NCI-H1930 (cell line): ENCODE measurements around the gene NT5C1A.

Source experiments
- DNase-seq, 2 experiments: peaks; one replicate each; lab custom pipeline; 2025; lab: John Stamatoyannopoulos, UW

Gene NT5C1A

GRCh38 chr1:39671793-39672550, at the start of gene NT5C1A:
Gene NT5C1A, minus strand, starts transcription at chr1:39672107. Its CDS starts 69 bp downstream, at chr1:39672038.
- DNase-seq: no peak

GRCh38 chr1:39721664-39722063, 49.8 kb upstream of the NT5C1A start:
- no peak for DNase-seq

GRCh38 chr1:39720094-39720999, 48.4 kb upstream of the NT5C1A start:
- peak; percentile 40 to 54 for DNase-seq

- DNase-seq: no peak
These were observed 45.9 kb upstream of the NT5C1A start for GRCh38 chr1:39717809-39718208.

GRCh38 chr1:39713557-39713956, 41.6 kb upstream of the NT5C1A start:
- DNase-seq: no peak

DNA sequence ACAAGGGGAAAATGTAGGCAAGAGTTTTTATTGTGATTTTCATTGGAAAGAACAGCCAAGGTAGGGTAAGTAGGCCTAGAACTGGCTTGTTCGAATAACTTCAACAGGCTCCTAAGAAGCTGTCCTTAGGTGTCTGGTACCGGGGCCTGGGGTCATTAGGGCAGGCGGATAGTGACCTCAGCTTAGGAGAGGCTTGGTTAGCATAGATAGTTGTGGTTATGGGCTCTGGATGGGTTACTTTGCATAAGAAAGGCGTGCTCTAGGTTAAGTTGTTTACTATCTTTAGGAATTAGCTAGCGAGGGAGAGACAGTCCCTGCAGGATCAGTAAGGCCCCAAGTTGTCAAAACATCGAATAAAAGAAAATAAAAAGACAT, 40.0 kb upstream of the NT5C1A start:
- DNase-seq: no peak

- no peak for DNase-seq
These were observed 39.4 kb upstream of the NT5C1A start for GRCh38 chr1:39711104-39711965.

GRCh38 chr1:39707506-39707905, 35.6 kb upstream of the NT5C1A start:
- no peak for DNase-seq

DNA sequence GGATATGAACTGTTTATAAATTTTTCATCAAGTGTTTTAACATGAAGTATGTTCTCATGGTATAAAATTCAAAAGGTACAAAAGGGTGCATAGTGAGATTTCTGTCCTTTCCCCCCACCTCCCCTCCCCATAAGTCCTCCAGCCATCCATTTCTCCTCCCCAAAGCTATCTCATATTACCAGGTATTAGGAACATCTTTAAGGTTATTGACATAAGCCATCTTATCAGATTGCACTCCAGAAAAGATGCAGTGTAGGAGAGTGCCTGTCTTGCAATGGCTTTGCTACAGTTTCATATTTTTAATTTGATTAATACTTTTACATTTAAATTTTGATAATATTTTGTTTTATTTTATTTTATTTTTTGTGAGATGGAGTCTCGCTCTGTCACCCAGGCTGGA, 32.9 kb upstream of the NT5C1A start:
- no peak for DNase-seq

DNA sequence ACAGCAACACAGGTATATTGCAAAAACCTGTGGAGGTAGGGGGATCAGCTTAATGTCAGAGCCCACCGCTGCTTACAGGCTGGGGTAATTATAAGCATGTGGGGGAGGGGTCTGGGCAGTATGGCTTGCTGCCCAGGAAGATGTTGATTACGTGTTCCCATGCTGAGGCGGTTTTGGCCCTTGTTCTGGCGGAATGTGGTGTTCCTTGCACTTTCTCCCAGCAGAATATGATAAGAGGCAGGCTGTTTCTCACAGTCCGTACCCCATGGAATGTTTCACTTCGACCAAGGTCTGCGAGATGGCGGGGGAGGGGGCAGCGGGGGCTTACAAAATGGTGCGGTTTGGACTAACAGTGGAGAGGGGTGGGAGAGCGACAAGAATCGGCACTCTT, 29.1 kb upstream of the NT5C1A start:
- no peak for DNase-seq

- DNase-seq: no peak
These were observed 28.4 kb upstream of the NT5C1A start for GRCh38 chr1:39700348-39700747.

- no peak for DNase-seq
These were observed 27.5 kb upstream of the NT5C1A start for GRCh38 chr1:39699419-39699818.

DNA sequence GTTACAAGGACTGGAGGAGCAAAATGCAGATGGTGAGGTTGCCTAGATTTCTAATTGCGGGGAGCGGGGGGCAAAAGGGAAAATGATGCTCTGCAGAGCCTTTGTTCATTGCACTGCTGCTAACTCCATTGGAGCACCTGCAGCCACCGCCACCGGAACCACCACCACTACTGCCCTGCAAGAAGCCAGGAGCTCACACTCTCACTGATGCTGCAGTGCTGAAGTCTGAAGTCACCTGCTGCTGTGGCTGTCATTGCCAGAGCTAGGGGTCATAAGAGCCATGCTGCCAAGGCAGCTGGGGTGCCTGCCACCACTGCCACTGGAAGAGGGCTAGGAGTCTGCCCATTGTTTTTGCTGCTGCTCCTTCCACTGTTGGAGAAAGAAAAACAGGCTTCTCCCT, 26.7 kb upstream of the NT5C1A start:
- DNase-seq: no peak

GRCh38 chr1:39696448-39696847, 24.5 kb upstream of the NT5C1A start:
- DNase-seq: no peak

DNA sequence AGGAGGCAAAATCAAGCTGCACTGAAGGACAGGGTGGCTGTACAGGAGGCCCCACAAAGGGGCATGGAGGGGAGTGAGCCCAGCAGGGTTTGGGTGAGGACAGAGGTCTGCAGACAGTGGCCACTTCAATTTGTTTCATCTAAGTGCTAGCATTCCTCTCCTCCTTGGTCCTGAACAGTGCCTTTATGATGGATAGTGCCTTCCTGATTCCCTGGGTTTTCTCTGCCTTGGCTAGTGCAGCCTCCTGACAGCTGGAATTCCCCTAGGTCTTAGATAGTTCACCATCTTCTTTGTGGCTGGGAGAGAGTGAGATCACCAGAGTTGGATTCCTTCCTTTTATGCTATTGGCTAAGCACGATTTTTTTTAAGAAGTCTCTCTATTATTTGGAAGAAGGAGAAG, 23.1 kb upstream of the NT5C1A start:
- DNase-seq: no peak

DNA sequence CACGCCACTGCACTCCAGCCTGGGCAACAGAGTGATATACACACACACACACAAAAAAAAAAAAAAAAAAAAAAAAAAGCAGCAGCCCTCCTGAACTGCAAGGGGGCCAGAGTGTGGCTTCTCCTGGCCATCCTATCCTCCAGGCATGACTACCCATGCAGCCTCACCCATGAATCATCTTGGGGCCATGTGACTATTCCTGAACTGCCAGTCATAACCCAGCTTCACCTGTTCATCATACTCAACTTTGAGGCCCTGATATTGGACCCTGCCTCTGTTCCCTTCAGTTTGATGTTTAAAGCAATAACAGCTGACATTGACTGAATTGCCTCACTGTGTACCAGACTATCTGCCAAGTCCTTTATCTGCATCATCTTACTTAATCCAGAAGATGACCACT, 22.1 kb upstream of the NT5C1A start:
- no peak for DNase-seq

GRCh38 chr1:39692152-39693074, 20.5 kb upstream of the NT5C1A start:
- peak; percentile 14 to 15 for DNase-seq

GRCh38 chr1:39691383-39692151, 19.7 kb upstream of the NT5C1A start, which contains the start of gene HPCAL4:
Gene HPCAL4, minus strand, starts transcription at chr1:39691433. Its CDS starts 6,830 bp downstream, at chr1:39684603.
- DNase-seq: peak; percentile 76 to 80

DNA sequence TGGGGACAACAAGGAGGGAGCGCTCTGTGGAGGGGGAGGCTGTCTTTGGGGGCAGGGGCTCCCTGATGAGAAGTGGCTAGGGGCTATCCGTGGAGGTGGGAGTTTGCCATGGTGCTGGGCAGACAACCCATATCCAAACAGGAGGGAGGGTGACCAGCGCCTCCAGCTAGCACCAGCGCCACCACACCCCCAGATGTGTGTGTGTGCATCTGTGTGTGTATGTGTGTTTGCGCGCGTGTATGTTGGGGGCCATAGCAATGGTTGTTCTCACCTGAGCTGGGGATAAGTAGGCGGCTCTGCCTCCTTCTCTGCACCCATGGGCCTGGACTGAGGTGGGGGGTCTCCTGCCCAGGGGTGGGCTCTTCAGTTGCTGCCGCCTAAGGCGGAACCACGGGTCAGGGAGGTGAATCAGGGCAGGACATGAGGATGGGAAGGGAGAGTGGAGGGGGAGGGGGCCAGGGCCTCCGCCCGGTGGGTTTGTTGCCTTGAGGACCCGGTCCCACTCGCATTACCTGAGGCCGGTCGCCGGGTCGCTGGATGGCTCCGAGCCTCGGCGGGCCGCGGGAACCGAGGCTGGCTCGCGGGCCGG, 19.0 kb upstream of the NT5C1A start:
- no peak for DNase-seq

- no peak for DNase-seq
These were observed 18.3 kb upstream of the NT5C1A start for GRCh38 chr1:39690225-39690624.
